ENCODE results near the gene SEC61B.
A peak's percentile ranks its signal among the peaks of the same experiment; 100 is the strongest.

DNA sequence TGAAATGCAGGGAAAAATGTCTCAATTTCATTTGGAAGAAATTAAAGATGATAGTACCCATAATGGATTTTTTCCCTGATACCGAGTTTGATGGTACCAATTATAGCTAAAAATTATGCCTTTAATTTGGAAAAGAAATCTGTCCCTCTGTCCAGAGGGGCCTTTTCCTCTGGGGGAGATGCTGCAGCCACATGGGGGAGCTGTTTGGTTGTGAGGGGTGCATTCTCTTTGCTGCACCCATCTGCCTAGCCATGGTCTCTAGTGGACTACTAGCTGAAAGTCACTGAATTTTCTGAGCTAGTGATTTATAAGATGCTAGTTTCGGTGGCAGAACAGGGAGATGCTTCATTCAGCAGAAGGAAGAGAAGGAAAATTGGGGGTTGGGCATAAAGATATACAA is 9.6 kb downstream of the SEC61B start:
- TF ChIP-seq POLR2A (IDR thresholded peaks at IDR 0.05; ENCODE audit: low read depth, low read length) (no peak), NRF1 (conservative IDR thresholded peaks at IDR 0.05; ENCODE audit: low read depth, low read length) (no peak), GABPA (IDR thresholded peaks at IDR 0.05; ENCODE audit: low read depth) (no peak), CREB1 (IDR thresholded peaks at IDR 0.05; ENCODE audit: low read depth) (no peak), JUND (IDR thresholded peaks at IDR 0.05; ENCODE audit: low read depth, low read length) (no peak), SREBF2 (IDR thresholded peaks at IDR 0.05; ENCODE audit: low read length) (no peak), RFX5 (IDR thresholded peaks at IDR 0.05; ENCODE audit: low read depth, low read length) (no peak), POLR2AphosphoS2 (IDR thresholded peaks at IDR 0.05; ENCODE audit: low read depth, low read length) (no peak), RB1 (IDR thresholded peaks at IDR 0.05; ENCODE audit: borderline replicate concordance) (no peak), ETV6 (conservative IDR thresholded peaks at IDR 0.05 in 1 of 2, IDR thresholded peaks at IDR 0.05 in 1 of 2; ENCODE audit: borderline replicate concordance in 1 of 2, low read depth in 1 of 2) (no peak)
- TF ChIP-seq, protein P1, sequence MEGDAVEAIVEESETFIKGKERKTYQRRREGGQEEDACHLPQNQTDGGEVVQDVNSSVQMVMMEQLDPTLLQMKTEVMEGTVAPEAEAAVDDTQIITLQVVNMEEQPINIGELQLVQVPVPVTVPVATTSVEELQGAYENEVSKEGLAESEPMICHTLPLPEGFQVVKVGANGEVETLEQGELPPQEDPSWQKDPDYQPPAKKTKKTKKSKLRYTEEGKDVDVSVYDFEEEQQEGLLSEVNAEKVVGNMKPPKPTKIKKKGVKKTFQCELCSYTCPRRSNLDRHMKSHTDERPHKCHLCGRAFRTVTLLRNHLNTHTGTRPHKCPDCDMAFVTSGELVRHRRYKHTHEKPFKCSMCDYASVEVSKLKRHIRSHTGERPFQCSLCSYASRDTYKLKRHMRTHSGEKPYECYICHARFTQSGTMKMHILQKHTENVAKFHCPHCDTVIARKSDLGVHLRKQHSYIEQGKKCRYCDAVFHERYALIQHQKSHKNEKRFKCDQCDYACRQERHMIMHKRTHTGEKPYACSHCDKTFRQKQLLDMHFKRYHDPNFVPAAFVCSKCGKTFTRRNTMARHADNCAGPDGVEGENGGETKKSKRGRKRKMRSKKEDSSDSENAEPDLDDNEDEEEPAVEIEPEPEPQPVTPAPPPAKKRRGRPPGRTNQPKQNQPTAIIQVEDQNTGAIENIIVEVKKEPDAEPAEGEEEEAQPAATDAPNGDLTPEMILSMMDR (IDR thresholded peaks at IDR 0.05 in 2 of 3, conservative IDR thresholded peaks at IDR 0.05 in 1 of 3; ENCODE audit: control insufficient read depth in 2 of 3, extremely low read depth in 1 of 3, insufficient read depth in 1 of 3, low read depth in 3 of 3, low read length in 3 of 3): peak; percentile 85 to 90 (median 88)
- TF ChIP-seq, protein P2, sequence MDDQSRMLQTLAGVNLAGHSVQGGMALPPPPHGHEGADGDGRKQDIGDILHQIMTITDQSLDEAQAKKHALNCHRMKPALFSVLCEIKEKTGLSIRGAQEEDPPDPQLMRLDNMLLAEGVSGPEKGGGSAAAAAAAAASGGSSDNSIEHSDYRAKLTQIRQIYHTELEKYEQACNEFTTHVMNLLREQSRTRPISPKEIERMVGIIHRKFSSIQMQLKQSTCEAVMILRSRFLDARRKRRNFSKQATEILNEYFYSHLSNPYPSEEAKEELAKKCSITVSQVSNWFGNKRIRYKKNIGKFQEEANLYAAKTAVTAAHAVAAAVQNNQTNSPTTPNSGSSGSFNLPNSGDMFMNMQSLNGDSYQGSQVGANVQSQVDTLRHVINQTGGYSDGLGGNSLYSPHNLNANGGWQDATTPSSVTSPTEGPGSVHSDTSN (IDR thresholded peaks at IDR 0.05; ENCODE audit: insufficient replicate concordance, low read depth, low read length): no peak
- TF ChIP-seq, protein P3, sequence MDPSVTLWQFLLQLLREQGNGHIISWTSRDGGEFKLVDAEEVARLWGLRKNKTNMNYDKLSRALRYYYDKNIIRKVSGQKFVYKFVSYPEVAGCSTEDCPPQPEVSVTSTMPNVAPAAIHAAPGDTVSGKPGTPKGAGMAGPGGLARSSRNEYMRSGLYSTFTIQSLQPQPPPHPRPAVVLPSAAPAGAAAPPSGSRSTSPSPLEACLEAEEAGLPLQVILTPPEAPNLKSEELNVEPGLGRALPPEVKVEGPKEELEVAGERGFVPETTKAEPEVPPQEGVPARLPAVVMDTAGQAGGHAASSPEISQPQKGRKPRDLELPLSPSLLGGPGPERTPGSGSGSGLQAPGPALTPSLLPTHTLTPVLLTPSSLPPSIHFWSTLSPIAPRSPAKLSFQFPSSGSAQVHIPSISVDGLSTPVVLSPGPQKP (IDR thresholded peaks at IDR 0.05; ENCODE audit: low read depth, low read length): no peak
- TF ChIP-seq, protein P4, sequence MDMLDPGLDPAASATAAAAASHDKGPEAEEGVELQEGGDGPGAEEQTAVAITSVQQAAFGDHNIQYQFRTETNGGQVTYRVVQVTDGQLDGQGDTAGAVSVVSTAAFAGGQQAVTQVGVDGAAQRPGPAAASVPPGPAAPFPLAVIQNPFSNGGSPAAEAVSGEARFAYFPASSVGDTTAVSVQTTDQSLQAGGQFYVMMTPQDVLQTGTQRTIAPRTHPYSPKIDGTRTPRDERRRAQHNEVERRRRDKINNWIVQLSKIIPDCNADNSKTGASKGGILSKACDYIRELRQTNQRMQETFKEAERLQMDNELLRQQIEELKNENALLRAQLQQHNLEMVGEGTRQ (IDR thresholded peaks at IDR 0.05; ENCODE audit: borderline replicate concordance, low read depth, low read length): no peak

Data from GM12878 (cell line).